Activated naive CD8-positive, alpha-beta T cell treated with anti-CD3 and anti-CD28 coated beads, Interleukin-2, amount 50 U/mL, for 16 hours (primary cell): ENCODE data around the gene ITPR2.
"Not testable (repeated sequence)": the region's sequence is repeated elsewhere in the genome, so short reads cannot be mapped to it uniquely, and the experiment has no call there.

Experiments used
- DNase-seq: peaks from one replicate; pipeline ENCODE4 v3.0.0-alpha.2; 2020; ENCODE audit warnings: low read depth, low spot score

Gene ITPR2

GRCh38 chr12:26702741-26703140 lies 130.3 kb downstream of the ITPR2 start:
- DNase-seq: no peak

- no peak for DNase-seq
Observed at GRCh38 chr12:26701604-26702215, 131.3 kb downstream of the ITPR2 start.

GRCh38 chr12:26700430-26700829 lies 132.6 kb downstream of the ITPR2 start:
- DNase-seq: no peak

- no peak for DNase-seq
Observed at GRCh38 chr12:26699237-26699636, 133.8 kb downstream of the ITPR2 start.

- no peak for DNase-seq
Observed at GRCh38 chr12:26698186-26698585, 134.8 kb downstream of the ITPR2 start.

- no peak for DNase-seq
Observed at GRCh38 chr12:26697217-26697616, 135.8 kb downstream of the ITPR2 start.

GRCh38 chr12:26696613-26697092 lies 136.3 kb downstream of the ITPR2 start:
- DNase-seq: no peak

GRCh38 chr12:26696048-26696612 lies 136.9 kb downstream of the ITPR2 start:
- no peak for DNase-seq

- DNase-seq: no peak
Observed at GRCh38 chr12:26694402-26694801, 138.6 kb downstream of the ITPR2 start.

- DNase-seq: no peak
Observed at GRCh38 chr12:26692407-26692806, 140.6 kb downstream of the ITPR2 start.

- no peak for DNase-seq
Observed at GRCh38 chr12:26691234-26691970, 141.6 kb downstream of the ITPR2 start.

GRCh38 chr12:26690601-26691000 lies 142.4 kb downstream of the ITPR2 start:
- DNase-seq: no peak

GRCh38 chr12:26689281-26689841 lies 143.6 kb downstream of the ITPR2 start:
- no peak for DNase-seq

GRCh38 chr12:26688344-26688904 lies 144.6 kb downstream of the ITPR2 start:
- no peak for DNase-seq

- no peak for DNase-seq
Observed at GRCh38 chr12:26686408-26686807, 146.6 kb downstream of the ITPR2 start.

- DNase-seq: no peak
Observed at GRCh38 chr12:26684101-26684500, 148.9 kb downstream of the ITPR2 start.

GRCh38 chr12:26683443-26683842 lies 149.6 kb downstream of the ITPR2 start:
- DNase-seq: no peak

- no peak for DNase-seq
Observed at GRCh38 chr12:26680727-26681455, 152.1 kb downstream of the ITPR2 start.

- no peak for DNase-seq
Observed at GRCh38 chr12:26678697-26679660, 154.0 kb downstream of the ITPR2 start.

GRCh38 chr12:26671487-26671886 lies 161.5 kb downstream of the ITPR2 start:
- DNase-seq: not testable (repeated sequence)
